KOPT-K1 (cell line): Measurements from ENCODE around the gene STRIT1.

ENCODE experiments used
- H3K27ac ChIP-seq: fragments of 200-600 bp; sonication (generic); 2 replicates; pipeline ENCODE4 v1.5.1; 2016; ENCODE audit warnings: antibody characterized with exemption, mild to moderate bottlenecking, low read depth, low read length; ENCODE audit not compliant: poor library complexity, severe bottlenecking
- H3K36me3 ChIP-seq: fragments of 200-600 bp; sonication (generic); 2 replicates; pipeline ENCODE4 v1.5.1; 2017; ENCODE audit warnings: antibody characterized with exemption, mild to moderate bottlenecking, low read length, moderate library complexity; ENCODE audit not compliant: insufficient read depth
- H3K9me3 ChIP-seq: fragments of 200-600 bp; sonication (generic); 2 replicates; pipeline ENCODE4 v1.5.1; 2017; ENCODE audit warnings: antibody characterized with exemption, low read length, mild to moderate bottlenecking; ENCODE audit not compliant: insufficient read depth, poor library complexity, severe bottlenecking

The STRIT1 gene

GRCh38 chr3:155293516-155293915 is at the start of gene STRIT1:
STRIT1 (minus strand) TSS chr3:155293683.
- H3K36me3 ChIP-seq: no peaks in the 10 kb centered on the region
- H3K27ac ChIP-seq: no peak within 1 kb of the TSS
- H3K9me3 ChIP-seq: peaks cover 20% of the 10 kb centered on the region

- H3K36me3 ChIP-seq: no peaks in the 10 kb centered on the region
- H3K27ac ChIP-seq: no peak overlapping the region
- no peaks in the 10 kb centered on the region for H3K9me3 ChIP-seq
Measured at GRCh38 chr3:155342344-155342743, 48.9 kb upstream of the STRIT1 start.

- Histone ChIP-seq H3K27ac (no peak overlapping the region), H3K9me3 (no peaks in the 10 kb centered on the region), H3K36me3 (no peaks in the 10 kb centered on the region)
Measured at GRCh38 chr3:155339052-155339451, 45.6 kb upstream of the STRIT1 start.

GRCh38 chr3:155335724-155336354 is 42.4 kb upstream of the STRIT1 start:
- Histone ChIP-seq H3K9me3 (no peaks in the 10 kb centered on the region), H3K36me3 (no peaks in the 10 kb centered on the region), H3K27ac (peak overlapping the region; percentile 78)

GRCh38 chr3:155334914-155335723 is 41.6 kb upstream of the STRIT1 start:
- H3K9me3 ChIP-seq: no peaks in the 10 kb centered on the region
- peak overlapping the region; percentile 78 for H3K27ac ChIP-seq
- H3K36me3 ChIP-seq: no peaks in the 10 kb centered on the region

GRCh38 chr3:155334215-155334913 is 40.9 kb upstream of the STRIT1 start:
- Histone ChIP-seq H3K9me3 (no peaks in the 10 kb centered on the region), H3K27ac (peak overlapping the region; percentile 78), H3K36me3 (no peaks in the 10 kb centered on the region)

GRCh38 chr3:155332716-155333115 is 39.2 kb upstream of the STRIT1 start:
- Histone ChIP-seq H3K27ac (no peak overlapping the region), H3K36me3 (no peaks in the 10 kb centered on the region), H3K9me3 (no peaks in the 10 kb centered on the region)

GRCh38 chr3:155331078-155331477 is 37.6 kb upstream of the STRIT1 start:
- Histone ChIP-seq H3K9me3 (no peaks in the 10 kb centered on the region), H3K36me3 (no peaks in the 10 kb centered on the region), H3K27ac (no peak overlapping the region)

GRCh38 chr3:155330370-155330769 is 36.9 kb upstream of the STRIT1 start:
- H3K27ac ChIP-seq: no peak overlapping the region
- H3K9me3 ChIP-seq: no peaks in the 10 kb centered on the region
- H3K36me3 ChIP-seq: no peaks in the 10 kb centered on the region

- Histone ChIP-seq H3K36me3 (no peaks in the 10 kb centered on the region), H3K9me3 (no peaks in the 10 kb centered on the region), H3K27ac (no peak overlapping the region)
Measured at GRCh38 chr3:155329513-155330048, 36.1 kb upstream of the STRIT1 start.

- no peak overlapping the region for H3K27ac ChIP-seq
- H3K9me3 ChIP-seq: no peaks in the 10 kb centered on the region
- H3K36me3 ChIP-seq: no peaks in the 10 kb centered on the region
Measured at GRCh38 chr3:155327871-155328270, 34.4 kb upstream of the STRIT1 start.

GRCh38 chr3:155327430-155327829 is 33.9 kb upstream of the STRIT1 start:
- H3K36me3 ChIP-seq: no peaks in the 10 kb centered on the region
- no peak overlapping the region for H3K27ac ChIP-seq
- H3K9me3 ChIP-seq: no peaks in the 10 kb centered on the region

- Histone ChIP-seq H3K27ac (no peak overlapping the region), H3K36me3 (no peaks in the 10 kb centered on the region), H3K9me3 (no peaks in the 10 kb centered on the region)
Measured at GRCh38 chr3:155326901-155327300, 33.4 kb upstream of the STRIT1 start.

- H3K36me3 ChIP-seq: no peaks in the 10 kb centered on the region
- no peaks in the 10 kb centered on the region for H3K9me3 ChIP-seq
- no peak overlapping the region for H3K27ac ChIP-seq
Measured at GRCh38 chr3:155326244-155326643, 32.8 kb upstream of the STRIT1 start.

GRCh38 chr3:155325263-155325835 is 31.9 kb upstream of the STRIT1 start:
- Histone ChIP-seq H3K36me3 (no peaks in the 10 kb centered on the region), H3K27ac (no peak overlapping the region), H3K9me3 (no peaks in the 10 kb centered on the region)
